HG02943 (cell line): ENCODE measurements around the gene SLC25A51.

Experiments
- ATAC-seq: cut with Tn5 transposase; IDR thresholded peaks from one replicate; pipeline ENCODE4 v1.9.1; 2021; ENCODE audit warnings: mild to moderate bottlenecking, low read depth, moderate library complexity; ENCODE audit not compliant: unreplicated experiment

The SLC25A51 gene

DNA sequence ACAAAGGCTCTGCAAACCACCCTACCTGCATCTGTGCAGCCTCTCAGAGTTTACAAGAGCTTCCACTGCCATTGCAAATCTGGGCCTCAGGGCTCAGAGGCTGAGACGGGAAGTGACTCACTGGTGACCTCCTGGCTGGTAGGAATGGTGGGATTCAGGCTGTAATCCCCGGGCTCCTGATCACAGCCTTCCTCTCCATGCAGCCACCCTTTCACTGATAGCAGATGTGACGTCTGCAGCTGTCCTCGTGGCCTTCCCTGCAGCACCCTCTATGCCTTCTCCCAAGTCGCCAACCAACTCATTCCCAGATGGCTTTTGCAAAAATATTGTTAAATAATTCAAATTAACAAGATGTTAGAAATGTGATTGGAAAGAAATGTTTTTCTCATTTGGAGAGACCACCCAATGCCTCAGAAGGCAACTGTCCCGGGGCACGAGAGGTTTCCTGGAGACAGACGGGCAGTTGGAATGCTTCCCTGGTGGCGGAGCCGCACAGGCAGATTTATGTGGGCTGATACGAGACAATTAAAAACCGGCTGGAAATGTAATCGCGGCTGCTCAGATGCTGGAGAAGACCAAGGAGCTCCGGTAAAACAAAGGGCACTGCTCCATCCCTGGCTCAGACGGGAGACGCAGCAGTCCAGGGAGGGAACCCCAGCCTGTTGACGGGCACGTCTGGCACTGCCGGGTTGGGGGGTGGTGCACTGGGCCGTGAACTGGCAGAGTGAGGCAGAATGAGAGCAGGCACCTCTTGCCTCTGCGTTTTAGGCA, 34.4 kb upstream of the SLC25A51 start:
- ATAC-seq, result no peak

DNA sequence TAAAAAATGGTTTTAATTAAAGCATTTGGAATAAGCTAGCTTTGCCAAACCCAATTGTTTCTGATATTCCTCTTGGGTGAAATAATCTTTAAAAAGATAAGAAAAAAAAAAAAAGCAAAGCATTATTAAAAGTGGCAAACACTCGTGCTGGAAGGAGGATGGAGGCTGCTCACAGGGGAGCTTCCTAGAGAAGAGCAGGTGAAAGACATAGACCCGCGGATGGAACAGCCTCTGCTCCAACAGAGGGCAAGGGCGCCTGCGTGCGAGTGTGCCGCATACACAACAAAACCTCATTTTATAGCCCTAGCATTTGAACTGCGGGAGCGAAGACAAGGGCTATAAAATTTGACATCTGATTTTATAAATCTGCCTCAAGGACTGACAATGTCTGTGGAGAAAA, 33.4 kb upstream of the SLC25A51 start:
- no peak for ATAC-seq

DNA sequence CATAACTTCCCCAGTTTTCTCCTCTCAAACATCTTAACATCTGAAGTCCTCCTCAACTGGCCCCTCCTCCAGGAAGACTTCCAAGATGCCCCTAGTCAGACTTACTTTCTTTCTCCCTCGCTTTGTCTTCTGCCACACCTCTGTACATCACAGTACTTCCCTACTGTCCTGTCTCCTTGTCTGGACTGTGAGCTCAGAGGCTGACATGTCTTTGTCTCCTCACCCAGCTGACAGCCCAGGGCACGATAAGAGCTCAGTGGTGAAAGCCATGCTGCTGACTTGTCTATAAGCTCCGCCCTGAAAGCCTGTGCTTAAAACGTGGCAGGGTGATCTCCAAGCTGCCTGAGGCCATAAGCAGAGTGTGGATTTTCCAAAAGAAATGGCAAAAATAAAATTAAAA, 33.0 kb upstream of the SLC25A51 start:
- ATAC-seq, result no peak

DNA sequence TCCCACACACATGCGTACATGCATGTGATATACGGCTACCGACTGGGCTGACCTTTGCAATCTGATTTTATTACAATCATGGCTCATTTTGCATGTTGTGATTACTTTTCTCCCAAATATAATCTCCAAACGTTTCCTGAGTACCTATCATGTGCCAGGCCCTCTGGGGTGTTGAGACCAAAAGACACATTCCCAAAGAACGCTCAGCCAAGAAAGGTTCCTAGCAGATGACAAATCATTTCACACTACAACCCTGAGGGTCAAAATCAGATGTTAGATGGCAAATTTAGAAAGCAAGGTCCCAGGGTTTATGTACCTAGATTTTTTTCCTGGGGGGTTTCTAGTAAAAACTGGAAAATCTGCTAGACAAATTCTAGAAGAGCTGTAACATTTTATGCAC, 32.4 kb upstream of the SLC25A51 start:
- ATAC-seq, result no peak

DNA sequence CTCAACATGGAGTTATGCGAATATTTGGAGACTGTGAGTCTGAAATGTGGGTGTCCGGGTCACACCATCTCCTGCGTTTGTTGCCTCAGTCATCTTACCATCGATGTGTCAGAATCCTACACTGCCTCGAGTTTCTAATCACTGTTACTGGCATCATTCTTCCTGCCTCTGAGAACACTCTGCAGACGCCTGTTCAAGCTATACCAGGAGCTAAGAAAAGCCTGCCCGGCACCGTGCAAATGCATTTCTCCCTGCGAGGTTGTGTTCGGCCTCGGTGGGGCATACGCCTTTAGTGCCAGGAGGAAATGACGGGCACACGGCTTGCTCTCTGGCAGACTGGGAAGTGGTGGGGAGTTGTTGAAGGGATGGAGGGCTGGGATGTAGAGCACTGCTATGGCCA, 31.2 kb upstream of the SLC25A51 start:
- ATAC-seq, result no peak

DNA sequence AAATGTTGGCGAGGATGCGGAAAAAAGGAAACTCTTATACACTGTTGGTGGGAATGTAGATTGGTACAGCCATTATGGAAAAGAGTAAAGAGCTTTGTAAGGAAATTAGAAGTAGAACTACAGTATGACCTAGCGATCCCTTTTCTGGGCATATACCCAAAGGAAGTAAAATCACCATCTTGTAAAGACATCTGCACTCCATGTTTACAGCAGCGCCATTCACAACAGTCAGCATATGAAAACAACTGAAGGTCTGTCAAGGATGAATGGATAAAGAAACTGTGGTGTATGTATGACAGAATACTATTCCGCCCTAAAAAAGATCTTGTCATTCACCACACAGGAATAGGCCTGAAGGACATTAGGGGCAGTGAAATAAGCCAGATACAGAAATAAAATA, 27.7 kb upstream of the SLC25A51 start:
- no peak for ATAC-seq

DNA sequence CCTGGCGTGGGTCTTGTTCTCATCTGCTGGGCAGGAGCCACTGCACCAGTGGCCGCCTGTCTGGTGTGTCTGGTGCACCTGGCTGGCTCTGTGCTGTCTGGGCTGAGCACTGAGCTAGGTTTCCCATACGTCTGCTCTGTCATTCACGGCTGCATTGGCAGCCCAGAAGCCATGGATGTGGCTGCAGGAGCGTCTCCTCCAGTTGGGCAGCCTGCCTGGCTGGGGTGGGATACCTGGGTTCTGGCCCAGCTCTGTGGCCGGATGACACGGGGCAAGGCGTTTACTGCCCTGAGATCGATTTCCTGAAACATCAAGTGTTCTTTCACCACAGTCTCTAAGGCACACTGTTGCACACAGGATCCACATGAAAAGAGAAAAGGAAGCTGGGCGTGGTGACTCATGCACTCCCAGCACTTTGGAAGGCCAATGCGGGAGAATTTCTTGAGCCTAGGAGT, 25.5 kb upstream of the SLC25A51 start:
- ATAC-seq, result no peak

DNA sequence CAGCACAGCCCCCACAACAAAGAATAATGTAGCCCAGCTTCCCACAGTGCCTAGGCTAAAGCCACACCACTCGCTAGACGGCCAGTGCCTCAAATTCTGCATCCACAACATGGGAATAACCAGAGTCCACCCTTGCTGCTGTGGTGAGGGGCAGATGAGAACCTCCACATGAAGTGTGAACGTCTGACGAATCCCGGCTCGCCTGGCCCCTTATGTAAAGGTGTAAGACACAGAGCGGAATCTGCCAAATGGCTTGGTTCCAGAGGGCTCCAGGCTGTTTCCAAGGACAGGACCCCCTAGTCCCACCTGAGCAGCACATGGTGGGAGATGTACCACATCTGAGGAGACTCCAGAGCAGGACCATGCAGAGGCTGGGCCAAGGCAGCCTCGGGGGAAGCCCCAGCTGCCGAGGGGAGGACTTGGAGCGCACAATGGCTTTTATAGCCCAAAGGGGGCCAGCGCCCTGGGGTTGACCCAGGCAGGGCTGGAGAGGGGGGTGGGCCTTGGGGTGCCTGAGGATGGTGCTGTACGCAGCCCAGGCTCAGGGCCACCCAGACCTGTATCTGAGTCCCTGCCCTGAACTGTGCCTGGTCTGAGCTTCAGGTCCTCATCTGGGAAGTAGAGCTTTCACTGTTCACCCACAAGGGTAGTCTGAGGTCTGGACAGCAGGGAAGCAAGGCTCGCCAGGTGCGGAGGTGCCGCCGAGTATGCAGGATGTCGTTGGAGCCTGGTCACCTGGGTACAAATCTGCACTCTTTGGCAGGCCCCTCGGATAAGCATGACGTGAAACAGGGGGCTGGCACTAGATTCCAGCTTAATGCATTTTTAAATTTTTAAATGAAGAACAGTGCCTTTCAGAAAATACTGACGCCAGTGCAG, 24.9 kb upstream of the SLC25A51 start:
- no peak for ATAC-seq

DNA sequence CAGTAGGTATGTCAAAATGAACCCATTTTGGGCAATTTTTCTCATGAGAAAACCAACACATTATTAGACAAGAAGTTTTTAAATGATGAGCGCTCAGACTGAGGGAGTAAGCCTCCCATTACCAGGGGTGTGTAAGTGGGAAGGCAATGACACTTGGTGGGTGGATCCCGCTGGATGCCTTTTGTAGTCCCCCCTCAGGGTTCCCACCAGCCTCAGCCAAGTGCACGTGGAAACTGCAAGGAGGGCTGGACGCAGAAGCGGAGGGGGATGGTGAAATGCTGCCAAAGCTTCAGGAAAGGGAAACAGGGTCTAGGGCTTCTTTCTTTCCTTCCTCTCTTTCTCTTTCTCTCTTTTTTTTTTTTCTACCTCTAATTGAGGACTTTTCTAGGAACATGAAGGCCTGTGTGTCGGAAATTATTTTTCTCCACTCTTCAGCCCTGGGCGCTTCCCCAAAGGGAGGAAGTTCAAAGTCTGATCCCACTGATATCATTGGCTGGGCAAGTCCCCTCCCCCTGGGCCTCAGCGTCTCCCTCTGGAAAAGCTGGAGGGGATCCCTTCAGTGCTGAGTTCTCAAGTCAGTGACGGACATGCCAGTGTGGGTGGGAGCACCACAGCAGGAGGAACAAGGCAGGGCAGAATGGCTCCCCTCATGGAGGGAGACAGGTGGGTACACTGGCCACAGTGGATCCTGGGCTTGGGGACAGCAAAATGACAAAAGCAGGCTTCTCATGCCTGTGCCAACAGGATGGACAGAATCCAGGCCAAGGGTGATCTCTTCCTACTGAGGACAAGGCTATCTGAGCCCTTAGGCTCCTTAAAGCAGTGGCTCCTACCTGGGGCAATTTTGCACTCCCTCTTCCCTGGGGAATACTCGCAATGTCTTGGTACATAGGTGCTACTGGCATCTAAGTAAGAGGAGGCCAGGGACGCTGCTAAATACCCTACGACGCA, 23.9 kb upstream of the SLC25A51 start:
- no peak for ATAC-seq

DNA sequence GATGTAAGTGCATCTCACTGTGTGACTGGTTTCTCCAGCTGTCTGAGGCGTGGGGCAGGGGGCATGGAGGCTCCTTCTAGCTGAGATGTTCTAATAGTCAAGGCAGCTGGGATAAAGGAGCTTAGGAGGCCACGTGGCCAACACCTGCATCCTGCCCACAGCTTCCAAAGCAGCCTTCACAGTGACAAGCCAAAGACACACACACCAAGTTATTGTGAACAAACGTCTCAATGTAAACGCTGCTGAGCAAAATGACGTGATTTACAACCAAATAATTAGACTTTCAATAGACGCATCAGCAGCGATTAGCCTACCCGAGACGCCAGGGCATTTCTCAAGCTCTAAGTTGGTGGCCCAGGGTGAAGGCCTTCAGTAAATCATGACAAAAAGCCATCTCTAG, 23.2 kb upstream of the SLC25A51 start:
- no peak for ATAC-seq

DNA sequence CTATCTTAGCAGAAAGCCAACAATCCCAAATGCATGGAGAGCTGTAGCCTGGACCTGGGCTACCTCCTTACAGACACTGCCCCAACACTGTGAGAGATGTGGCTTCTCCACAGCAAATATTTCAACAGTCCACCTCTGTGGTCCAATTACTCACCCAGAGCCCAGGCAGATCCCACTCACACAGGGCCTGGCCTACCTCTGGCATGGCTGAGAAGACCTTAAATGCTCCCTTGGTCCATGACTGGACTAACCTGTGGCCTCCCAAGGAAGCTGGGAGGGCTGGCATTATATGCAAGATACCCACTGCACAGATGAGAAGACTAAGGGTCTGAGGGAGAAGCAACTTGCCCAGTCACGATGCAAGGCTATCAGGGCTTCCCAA, 22.8 kb upstream of the SLC25A51 start:
- no peak for ATAC-seq

DNA sequence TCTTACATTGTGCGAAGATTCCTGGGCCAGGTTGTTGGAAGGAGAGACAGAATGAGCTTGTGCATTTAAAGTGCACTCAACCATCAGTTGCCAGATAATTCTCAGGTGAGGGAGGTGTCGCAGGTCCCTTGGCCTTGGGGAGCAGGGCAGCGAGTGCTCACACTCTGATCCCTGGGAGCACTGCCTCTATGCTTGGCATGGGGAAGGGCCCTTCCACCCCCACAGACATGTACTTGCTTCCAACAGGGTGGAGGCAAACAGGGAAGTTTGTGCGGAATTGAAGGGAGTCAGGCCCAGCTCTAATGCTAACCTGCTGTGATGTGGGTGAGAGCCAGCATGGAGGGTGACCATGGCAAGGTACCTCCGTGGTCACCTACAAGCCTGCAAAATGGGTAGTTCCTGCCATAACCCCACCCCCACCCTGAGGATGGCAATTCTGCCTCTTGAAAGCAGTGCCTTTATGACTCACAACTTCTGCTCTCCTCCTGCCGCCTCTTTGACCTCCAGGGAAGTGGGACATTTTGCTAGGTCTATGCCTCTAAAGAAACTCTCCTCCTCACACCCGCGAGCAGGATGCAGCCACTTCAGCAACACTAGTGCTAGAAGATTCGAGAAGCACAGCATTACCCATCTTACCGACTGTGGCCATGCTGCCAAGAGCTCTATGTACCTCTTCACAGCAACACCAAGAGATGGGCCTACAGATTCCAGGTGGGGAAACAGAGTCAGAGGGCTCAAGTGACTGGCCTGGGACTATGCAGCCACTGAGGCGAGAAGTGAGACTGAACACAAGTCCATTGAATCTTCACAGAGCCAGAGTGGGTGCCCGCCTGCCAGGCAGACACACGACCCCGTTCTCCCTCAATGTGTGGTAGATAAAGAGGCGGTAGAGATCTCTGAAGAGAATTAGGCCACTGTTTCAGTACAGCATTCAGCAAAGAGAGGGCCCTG, 22.1 kb upstream of the SLC25A51 start:
- no peak for ATAC-seq

DNA sequence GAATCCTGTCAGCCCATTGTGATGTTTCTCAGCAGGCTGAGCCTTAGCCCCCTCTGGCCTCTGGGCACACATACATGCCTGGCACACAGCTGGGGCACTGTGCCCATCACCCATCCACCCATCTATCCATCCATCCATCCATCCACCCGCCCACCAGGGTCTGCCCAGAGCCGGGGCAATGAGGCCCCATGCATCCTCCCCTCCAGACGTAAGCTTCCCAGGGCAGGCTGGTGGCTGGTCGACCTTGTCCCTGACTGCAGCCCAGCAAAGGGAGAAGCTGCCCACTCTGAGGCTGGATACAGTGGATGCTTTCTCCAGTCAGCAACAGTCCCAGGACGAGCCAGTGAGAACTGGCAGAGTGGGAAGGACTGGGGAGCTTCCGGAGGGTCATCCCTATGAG, 21.1 kb upstream of the SLC25A51 start:
- ATAC-seq, result no peak

DNA sequence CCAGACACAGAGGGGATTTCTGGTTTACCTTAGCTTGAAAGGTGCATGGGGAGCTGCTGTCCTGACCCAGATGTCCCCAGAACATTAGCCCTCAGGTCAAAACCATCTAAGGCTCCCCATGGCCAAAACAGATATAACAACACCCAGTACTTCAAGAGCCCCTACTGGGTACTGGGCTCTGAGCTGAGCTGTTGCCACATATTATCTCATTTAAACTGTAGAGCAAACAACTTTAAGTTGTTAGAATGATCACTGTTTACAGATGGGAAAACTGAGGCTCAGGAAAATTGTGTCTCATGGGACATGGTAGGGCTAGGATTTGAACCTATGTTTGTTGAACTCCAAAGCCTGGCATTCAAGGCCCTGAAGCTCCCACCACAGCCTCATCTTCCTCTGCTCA, 20.6 kb upstream of the SLC25A51 start:
- ATAC-seq, result no peak

DNA sequence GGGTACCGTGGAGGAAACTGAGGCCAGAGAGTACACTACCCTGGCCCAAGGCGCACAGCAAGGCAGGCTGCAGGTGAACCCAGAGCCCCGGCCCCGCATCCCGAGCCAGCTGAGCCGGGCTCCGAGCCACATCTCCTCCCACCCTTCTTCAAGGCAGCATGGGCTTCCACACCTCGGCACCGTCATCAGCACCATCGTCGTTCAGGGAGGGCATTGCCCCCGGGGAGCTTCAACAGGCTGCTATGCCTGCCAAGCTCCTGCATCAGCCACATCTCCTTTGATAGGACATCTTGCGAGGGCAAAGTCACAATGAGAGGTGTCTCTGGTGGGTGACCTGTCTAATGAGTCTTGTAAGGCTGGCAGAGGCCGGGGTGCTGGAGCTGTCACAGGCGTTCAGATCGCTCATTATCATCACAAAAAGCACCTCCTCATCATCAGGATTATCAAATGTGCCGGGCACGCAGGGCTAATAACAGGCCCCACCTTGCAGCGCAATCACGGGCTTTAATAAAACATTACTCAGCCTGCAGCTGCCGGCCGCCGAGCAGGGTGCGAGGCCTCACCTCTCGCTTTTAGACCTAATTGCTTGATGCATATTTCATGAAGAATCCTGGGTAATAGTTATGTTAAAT, 20.0 kb upstream of the SLC25A51 start:
- ATAC-seq, result no peak

DNA sequence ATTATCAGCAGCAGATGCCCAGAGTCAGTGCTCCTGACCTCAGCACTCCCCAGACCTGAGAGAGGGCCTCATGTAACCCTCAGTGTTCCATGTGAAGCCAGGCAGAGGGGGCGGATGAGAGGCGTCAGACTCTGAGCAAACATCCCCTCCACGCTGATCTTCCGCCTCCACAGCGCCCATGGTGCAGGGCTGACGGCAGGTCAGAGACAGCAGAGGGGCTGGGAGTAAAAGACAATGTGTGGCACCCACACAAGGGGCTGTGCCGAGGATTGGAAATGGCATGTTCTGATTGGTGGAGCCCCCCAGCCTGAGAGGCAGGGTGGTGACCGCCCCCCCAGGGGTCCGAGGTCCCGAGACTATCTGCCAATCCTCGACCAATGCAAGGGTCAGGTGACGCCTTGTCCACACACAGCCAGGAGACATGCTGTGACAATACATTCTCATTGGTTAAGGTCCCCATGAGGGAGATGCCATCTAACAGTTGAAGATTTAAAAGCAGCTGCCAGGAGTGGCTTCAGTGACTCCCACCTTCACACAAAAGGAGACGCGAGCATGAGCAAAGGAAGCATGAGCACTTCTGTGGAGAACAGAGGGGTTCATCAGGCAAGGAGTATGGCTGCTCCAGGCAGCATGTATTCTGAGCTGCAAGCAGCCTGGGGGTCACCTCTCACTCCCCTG, 19.3 kb upstream of the SLC25A51 start:
- ATAC-seq, result no peak

DNA sequence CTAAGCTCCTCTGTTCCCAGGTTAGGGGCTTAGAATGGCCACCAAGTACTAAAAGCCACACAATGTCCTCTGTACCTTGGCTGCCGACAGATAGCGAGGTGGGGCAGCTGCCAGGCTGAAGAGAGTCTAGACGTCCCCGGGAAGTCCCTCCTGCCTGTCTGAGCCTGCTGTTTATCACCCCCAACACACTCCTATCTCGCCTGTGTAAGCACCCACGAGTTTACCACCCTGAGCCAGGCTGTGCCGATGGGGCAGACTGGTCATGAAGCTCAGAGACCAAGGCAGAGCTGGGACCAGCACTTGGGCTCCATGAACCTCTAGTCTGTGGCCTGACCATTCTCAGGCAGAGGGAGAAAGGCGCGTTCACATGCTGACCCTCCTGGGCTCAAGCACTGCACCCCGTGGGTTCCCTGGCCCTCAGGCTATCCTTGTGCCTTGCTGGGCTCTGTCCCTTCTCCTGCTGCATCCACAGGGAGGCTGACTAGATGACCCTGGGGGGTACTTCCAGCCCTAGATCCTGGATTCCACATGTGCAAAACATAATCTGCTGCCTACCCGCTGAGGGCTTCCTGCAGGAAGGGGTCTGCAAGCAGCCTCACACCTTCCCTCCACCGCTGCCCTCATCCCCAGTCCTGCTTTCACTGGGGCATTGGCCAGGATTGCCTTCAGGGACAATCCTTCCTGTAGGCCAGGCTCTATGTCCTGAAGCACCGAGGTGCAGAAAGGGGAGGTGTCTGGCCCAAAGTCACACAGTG, 18.6 kb upstream of the SLC25A51 start:
- no peak for ATAC-seq
